DOHH2 (cell line): ENCODE measurements around the gene PRRC2A.

Experiments
- EZH2phosphoT487 ChIP-seq: fragments of 200-600 bp; sonication (generic); IDR thresholded peaks from 2 replicates; pipeline ENCODE4 v1.6.1; 2017; ENCODE audit warnings: borderline replicate concordance, mild to moderate bottlenecking, antibody characterized with exemption, low read length, moderate library complexity, mixed read lengths
- TF ChIP-seq, protein P1 (sequence below): fragments of 200-600 bp; sonication (generic); IDR thresholded peaks from one replicate; pipeline ENCODE4 v1.5.1; 2014; ENCODE audit warnings: antibody characterized with exemption, mild to moderate bottlenecking, low read depth, low read length; ENCODE audit not compliant: poor library complexity, severe bottlenecking

- TF ChIP-seq, protein P1, sequence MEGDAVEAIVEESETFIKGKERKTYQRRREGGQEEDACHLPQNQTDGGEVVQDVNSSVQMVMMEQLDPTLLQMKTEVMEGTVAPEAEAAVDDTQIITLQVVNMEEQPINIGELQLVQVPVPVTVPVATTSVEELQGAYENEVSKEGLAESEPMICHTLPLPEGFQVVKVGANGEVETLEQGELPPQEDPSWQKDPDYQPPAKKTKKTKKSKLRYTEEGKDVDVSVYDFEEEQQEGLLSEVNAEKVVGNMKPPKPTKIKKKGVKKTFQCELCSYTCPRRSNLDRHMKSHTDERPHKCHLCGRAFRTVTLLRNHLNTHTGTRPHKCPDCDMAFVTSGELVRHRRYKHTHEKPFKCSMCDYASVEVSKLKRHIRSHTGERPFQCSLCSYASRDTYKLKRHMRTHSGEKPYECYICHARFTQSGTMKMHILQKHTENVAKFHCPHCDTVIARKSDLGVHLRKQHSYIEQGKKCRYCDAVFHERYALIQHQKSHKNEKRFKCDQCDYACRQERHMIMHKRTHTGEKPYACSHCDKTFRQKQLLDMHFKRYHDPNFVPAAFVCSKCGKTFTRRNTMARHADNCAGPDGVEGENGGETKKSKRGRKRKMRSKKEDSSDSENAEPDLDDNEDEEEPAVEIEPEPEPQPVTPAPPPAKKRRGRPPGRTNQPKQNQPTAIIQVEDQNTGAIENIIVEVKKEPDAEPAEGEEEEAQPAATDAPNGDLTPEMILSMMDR: no peak
- TF ChIP-seq EZH2phosphoT487: no peak
Measured at GRCh38 chr6:31658158-31658688, 37.7 kb downstream of the PRRC2A start.
